Testis (tissue), 2 donors: ENCODE measurements around the gene TRAF7.

Source experiments
- POLR2A ChIP-seq: fragments of 450-650 bp; IDR thresholded peaks from one replicate; pipeline ENCODE4 v1.6.1; 2017; ENCODE audit warnings: antibody characterized with exemption, mild to moderate bottlenecking, moderate library complexity
- TF ChIP-seq, protein P1 (sequence below), 3 experiments: fragments of 450-650 bp in 2 of 3; fragments of 200-600 bp in 1 of 3; sonication (generic) in 1 of 3; IDR thresholded peaks; one replicate each; pipeline ENCODE4 v1.5.1; 2016 to 2019; ENCODE audit warnings: antibody characterized with exemption in 3 of 3, mild to moderate bottlenecking in 2 of 3, moderate library complexity in 1 of 3

DNA sequence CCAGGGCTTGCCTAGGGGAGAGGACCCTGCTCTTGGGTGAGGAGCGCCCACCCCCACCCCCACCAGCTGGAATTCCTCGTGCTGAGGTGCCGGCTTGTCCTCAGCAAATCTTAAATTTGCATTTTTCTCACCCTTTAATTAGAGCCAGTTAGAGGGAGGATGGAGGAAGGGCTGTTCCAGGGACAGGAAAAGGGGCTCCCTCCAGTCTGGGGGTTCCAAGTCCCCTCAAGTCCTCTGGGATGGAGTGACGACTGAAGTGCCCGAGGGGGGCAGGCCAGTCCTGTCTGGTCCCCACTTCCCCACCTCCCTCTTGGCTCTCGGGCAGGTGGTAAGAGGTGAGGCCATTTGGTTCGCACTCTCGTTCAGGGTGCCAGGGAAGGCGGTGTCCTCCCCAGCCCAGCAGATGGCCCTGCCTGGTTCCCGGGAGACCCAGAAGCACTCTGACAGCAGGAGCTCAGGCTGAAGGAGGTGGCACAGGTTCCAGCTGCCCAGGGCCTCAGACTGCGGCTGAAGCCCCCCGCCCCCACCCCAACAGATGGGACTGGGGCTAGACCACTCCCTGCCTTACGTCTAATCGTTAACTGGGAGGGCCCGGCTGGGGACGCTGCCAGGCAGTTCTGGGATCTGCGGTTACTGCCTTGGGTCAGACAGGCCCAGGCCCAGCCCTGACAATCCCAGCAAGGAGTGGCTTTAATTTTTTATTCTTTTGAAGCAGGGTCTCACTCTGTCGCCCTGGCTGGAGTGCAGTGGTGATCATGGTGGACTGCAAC lies 5.0 kb upstream of the TRAF7 start:
- TF ChIP-seq, protein P1, sequence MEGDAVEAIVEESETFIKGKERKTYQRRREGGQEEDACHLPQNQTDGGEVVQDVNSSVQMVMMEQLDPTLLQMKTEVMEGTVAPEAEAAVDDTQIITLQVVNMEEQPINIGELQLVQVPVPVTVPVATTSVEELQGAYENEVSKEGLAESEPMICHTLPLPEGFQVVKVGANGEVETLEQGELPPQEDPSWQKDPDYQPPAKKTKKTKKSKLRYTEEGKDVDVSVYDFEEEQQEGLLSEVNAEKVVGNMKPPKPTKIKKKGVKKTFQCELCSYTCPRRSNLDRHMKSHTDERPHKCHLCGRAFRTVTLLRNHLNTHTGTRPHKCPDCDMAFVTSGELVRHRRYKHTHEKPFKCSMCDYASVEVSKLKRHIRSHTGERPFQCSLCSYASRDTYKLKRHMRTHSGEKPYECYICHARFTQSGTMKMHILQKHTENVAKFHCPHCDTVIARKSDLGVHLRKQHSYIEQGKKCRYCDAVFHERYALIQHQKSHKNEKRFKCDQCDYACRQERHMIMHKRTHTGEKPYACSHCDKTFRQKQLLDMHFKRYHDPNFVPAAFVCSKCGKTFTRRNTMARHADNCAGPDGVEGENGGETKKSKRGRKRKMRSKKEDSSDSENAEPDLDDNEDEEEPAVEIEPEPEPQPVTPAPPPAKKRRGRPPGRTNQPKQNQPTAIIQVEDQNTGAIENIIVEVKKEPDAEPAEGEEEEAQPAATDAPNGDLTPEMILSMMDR (IDR thresholded peaks at IDR 0.05) = no peak
- no peak for TF ChIP-seq POLR2A
